ENCODE data around the gene ZMIZ2. TPM values are rescaled to one million over a fixed set of nuclear protein-coding genes. Genes with fewer than 3 reads are reported as not detected.
A peak's percentile ranks its signal among the peaks of the same experiment; 100 is the strongest.
"Not testable (repeated sequence)": the region's sequence is repeated elsewhere in the genome, so short reads cannot be mapped to it uniquely, and the experiment has no call there.

The ZMIZ2 gene, protein sequence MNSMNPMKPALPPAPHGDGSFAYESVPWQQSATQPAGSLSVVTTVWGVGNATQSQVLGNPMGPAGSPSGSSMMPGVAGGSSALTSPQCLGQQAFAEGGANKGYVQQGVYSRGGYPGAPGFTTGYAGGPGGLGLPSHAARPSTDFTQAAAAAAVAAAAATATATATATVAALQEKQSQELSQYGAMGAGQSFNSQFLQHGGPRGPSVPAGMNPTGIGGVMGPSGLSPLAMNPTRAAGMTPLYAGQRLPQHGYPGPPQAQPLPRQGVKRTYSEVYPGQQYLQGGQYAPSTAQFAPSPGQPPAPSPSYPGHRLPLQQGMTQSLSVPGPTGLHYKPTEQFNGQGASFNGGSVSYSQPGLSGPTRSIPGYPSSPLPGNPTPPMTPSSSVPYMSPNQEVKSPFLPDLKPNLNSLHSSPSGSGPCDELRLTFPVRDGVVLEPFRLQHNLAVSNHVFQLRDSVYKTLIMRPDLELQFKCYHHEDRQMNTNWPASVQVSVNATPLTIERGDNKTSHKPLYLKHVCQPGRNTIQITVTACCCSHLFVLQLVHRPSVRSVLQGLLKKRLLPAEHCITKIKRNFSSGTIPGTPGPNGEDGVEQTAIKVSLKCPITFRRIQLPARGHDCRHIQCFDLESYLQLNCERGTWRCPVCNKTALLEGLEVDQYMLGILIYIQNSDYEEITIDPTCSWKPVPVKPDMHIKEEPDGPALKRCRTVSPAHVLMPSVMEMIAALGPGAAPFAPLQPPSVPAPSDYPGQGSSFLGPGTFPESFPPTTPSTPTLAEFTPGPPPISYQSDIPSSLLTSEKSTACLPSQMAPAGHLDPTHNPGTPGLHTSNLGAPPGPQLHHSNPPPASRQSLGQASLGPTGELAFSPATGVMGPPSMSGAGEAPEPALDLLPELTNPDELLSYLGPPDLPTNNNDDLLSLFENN
- 11.8 TPM for total RNA-seq

DNA sequence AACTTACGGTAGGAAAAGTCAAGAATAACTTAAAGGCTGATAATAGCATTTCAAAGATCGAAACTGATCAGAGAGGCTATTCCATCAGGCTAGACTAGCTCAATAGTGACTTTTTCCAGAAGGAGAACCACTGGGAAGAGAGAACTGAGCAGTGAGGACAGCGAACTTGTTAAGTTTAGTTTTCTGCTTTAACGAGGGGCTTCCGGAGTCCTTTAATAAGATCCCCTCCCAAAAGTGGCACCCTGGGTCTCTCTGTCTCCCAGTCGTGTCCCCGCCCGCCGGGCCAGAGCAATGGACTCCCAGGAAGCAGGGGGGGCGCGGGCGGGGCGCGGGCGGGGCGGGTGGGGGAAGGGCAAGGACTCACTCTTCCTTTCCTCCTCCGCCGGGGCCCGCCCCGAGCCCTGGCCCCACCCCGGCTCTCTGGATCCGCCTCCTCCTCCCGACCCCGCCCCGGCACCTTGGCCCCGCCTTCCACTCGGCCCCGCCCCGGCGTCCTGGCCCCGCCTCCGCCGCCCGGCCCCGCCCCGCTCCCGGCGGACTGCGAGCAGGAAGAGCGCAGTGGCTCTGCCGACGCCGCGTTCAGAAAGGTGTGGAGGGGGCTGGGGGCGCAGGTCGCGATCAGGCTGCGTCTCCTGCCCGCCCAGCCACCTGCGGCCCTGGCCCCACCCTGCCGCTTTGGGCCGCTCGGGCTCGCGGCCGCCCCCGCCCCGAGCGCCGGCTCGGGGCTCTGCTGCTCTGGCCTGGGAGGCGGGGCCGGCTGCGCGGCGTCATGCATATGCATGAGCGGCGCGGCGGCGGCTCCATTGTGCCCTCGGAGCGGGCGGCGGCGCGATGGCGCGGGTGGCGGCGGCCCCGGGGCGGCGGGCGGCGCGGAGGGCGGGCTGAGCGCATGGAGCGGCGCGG, at the start of gene ZMIZ2:
Gene ZMIZ2, plus strand, starts transcription at position 803 of the 903 bp plus-strand sequence. CDS start 7,403 bp downstream, outside the sequence.
- DNase-seq: peak; percentile 88

DNA sequence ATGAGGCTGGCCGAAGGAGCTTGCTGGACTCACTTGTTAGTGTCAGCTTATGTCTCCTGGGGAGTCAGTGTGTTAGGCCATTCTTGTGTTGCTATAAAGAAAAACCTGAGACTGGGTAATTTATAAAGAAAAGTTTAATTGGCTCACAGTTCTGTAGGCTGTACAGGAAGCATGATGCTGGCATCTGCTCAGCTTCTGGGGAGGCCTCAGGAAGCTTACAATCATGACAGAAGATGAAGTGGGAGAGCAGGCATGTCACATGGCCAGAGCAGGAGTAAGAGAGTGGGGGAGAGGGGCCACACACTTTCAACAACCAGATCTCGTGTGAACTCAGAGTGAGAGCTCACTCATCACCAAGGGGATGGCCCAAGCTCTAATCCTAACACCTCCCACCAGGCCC, 49.0 kb upstream of the ZMIZ2 start:
- DNase-seq: not testable (repeated sequence)

DNA sequence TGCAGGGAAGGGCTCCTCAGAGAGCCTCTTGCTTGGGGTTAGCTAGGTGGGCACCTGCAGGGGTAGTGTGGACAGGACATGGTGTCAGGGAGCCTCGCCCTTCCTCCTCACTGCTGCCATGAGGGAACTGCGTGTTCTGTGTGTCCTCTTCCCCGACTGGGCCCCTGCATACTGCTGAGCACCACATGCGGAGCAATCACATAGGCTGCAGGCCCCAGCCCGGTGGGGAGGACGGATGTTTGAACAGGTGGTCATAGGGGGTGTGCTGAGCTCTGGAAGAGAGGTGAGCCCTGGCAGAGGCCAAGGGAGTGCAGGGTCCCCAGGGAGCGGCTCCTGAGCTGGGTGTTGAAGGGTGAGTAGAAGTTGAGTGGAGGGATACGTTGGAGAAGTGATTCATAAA, 48.3 kb upstream of the ZMIZ2 start:
- no peak for DNase-seq

DNA sequence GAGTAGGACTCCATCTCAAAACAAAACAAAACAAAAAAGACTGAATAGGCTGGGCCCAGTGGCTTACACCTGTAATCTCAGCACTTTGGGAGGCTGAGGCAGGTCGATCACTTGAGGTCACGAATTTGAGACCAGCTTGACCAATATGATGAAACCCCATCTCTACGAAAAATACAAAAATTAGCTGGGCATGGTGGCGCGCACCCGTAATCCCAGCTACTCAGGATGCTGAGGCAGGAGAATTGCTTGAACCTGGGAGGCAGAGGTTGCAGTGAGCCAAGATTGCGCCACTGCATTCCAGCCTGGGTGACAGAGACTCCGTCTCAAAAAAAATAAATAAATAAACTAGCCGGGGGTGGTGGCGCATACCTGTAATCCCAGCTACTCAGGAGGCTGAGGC, 45.3 kb upstream of the ZMIZ2 start:
- not testable (repeated sequence) for DNase-seq

DNA sequence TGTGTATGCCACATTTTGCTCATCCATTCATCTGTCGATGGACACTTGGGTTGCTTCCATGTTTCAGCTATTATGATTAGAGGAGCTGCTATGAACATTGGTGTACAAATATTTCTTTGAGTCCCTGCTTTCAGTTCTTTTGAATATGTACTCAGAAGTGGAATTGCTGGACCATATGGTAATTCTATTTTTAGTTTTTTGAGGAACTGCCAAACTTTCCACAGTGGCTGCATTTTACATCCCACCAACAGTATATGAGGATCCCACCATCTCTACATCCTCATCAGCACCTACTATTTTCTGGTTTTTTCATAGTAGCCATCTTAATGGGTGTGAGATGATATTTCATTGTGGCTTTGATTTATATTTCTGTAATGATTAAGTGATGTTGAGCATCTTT, 44.7 kb upstream of the ZMIZ2 start:
- no peak for DNase-seq

DNA sequence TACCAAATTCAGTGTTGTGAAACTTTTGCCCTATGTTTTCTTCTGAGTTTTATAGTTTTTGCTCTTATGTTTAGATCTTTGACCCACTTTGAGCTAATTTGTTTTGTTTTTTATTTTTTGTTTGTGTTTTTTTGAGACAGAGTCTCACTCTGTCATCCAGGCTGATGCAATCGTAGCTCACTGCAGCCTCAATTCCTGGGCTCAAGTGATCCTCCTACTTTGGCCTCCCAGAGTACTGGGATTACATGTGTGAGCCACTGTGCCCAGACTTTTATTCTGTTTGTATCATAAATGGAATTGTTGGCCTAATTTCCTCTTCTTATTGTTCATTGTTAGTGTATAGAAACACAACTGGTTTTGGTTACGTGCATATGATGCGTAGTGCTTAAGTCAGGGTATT, 43.2 kb upstream of the ZMIZ2 start:
- no peak for DNase-seq

DNA sequence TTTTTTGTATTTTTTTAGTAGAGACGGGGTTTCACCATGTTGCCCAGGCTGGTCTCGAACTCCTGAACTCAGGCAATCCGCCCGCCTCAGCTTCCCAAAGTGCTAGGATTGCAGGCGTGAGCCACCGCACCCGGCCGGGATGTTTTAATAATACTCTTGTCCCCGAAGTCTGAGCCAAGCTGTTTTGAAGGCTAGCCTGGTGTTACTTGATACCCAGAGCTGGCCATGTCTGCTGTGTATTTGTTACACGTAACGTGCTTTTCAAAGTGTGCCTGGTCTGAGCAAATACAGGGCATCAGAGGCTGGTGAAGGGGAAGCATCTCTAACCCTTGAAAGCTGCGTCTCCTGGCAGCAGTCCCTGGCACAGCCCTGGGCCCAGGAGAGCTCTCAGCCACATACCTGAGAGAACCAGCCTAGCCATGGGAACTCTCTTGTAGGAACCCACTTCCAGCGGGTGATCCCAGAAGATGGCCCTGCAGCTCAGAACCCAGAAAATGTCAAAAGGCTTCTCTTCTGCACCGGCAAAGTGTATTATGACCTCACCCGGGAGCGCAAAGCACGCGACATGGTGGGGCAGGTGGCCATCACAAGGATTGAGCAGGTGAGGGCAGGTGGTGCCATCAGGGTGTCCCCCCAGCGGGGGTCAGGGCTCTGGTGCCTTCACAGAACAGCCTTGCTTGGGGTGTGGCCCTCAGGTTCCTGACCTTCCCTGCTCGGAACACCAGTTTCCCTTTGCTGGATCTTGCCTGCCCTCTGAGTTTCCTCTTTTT, 41.7 kb upstream of the ZMIZ2 start:
- no peak for DNase-seq

DNA sequence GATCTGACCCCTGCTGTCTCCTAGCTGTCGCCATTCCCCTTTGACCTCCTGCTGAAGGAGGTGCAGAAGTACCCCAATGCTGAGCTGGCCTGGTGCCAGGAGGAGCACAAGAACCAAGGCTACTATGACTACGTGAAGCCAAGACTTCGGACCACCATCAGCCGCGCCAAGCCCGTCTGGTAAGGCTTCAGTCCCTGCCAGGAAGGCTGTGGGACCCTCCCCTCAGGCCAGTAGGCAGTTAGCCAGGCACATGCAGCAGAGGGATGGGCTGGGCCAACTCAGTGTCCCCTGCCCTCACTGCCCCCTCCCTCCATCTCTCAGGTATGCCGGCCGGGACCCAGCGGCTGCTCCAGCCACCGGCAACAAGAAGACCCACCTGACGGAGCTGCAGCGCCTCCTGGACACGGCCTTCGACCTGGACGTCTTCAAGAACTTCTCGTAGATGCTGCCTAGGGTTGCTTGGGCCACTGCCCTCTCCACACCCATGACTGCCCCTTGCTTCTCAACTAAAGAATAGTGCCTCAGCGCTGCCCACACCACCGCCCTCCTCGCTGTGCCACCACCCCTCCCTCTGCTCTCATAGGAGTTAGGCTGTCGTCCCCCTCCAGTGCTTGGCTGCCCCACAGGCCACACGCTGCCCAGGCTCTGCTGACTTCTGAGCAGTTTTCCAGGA, 41.0 kb upstream of the ZMIZ2 start:
- DNase-seq: no peak

DNA sequence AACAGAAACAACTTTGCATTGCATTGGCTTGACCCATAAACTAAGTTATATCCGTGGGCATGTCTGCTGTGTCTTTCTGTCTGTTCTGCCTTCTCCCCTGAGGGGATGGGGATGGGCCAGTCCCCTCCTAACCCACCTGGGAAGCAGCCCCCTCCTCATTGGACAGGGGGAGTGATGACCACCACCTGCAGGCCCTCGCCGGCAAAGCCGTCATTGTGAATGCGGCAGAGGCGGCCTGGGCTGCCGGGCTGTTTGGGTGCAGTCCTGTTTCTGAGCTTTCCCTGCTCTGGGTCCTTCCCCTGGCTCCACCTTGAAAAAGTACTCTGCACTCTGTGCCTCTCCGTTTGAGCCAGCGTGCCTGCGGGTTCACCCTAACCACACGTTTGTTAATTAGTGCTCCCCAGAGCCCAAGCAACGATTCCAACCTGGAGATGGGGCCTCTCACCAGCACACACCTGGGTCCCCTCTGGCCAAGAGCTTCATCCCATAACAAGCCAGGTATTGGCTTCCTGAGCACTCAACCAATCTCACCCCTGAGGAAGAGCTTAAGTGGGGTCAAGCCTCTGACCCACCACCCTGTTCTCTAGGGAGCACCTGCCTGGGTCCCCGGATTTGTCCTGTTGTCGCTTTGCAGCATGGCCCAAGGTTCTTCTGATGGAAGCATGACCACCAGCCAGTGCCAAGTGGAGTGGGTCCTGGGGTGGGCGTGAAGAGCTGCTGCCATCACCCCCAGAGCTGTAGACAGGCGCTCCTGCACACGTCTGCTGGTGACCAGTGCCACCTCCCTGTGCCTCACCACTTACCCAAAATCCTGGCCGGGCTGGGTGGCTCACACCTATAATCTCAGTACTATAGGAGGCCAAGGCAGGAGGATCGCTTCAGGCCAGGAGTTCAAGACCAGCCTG, 39.4 kb upstream of the ZMIZ2 start:
- DNase-seq: no peak

DNA sequence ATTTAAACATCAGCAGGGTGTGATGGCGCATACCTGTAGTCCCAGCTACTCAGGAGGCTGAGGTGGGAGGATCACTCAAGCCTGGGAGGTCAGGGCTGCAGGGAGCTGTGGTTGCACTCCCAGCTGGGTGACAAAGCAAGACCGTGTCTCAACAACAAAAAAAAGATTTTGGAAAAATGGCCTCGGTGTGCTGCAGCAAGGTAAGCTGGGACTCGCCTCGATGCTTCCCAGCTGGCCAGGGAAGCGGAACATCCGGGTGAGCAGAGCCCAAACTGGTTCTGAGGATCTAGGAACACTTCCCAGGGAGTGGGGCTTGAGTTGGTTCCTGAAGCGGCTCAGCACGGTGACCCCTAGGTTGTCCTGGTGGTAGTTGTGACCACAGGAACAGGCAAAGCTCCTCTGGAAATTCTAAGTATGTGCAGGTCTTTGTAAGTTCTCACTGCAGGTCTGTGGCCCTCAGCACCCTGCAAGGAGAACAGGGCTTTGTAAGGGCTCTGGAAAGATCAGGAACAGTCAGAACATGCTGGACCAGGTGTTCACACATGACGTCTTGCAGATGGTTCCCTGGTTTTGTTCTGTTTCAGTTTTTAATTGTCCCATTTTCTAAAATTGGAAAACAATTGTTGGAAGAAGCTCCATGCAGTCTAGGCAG, 38.6 kb upstream of the ZMIZ2 start:
- DNase-seq: no peak

DNA sequence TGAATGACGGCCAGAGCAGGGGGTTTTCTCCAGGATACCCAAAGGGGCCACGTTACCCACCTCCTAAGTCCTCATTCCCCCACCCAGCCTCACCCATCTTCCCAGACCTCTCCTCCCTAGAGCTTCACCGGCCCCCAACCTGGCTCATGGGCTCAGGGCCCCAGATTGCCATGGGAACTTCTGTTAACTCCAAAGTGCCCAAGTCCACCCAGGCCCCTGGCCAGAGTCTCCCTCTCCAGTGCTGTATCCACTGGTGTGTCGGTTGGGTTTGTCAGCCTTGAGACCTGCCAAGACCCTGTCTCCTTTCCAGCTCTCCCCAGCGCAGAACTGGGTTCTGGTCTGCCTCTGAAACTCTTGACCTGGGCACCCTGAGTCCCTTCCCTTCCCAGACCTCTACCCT, 37.1 kb upstream of the ZMIZ2 start:
- no peak for DNase-seq

DNA sequence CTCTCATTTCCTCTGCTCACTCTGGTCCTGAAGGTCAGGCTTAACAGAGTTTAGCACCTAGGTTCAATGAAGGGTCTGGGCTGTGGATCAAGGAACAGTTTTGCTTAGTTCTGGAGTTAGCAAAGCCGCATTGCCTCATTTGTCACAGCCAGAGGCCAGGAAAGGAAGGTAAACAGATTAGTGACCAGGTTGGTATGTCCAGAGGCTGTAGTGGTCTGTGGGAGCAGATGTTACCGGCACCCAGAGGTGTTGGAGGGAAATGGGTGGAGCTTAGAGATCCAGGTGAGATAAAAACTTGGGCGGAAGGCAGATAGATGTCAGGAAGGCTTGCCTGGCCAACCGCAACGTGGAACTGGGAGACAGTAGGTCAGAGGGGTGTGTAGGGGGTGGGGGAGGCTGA, 36.6 kb upstream of the ZMIZ2 start:
- DNase-seq: no peak

DNA sequence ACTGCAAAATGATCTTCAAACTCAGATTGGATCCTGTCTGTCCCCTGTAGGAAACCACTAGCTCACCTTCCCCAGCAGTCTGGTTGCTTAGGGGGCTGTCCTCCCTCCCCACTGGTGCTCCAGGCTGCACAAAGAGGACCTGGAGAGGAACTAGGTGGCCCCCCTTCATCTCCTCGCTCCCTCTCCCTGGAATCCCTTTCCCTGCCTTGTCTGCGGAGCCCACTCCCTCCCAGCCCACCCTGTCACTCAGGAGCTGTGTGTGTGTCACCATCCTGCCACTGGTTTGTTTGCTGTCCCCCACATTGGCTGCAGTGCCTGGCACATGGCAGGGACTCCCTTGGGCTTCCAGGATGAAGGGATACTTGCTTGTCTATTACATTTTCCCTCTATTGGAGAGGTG, 35.5 kb upstream of the ZMIZ2 start:
- no peak for DNase-seq

DNA sequence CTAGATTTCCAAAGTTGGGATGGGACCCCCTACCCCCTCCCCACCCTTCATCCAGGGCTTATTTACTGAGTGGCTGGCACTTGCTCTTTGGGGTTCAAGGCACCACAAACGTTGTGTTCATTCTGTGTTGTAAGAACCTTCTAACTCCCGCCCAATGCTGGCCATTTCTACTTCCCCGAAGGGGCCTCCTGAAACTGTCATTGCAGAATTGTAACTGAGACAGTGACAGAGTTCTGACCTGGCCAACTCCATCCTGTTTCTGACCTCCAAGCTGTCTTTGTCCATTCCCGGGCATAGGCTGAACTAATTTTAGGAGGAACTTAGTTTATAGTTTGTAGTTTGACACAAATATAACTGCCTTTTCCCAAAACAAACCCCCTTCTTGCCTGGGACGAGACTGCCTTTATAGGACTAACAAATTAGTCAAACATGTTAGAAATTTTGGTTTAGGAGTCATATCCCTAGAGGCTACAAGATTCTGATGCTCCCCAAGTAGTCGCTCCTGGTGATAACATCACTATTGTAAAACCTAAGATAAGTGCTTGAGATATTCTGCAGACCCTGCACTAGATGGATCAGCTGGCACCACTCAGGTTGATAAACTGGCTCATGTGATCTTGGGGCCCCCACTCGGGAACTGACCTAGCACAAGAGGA, 34.8 kb upstream of the ZMIZ2 start:
- DNase-seq: no peak

DNA sequence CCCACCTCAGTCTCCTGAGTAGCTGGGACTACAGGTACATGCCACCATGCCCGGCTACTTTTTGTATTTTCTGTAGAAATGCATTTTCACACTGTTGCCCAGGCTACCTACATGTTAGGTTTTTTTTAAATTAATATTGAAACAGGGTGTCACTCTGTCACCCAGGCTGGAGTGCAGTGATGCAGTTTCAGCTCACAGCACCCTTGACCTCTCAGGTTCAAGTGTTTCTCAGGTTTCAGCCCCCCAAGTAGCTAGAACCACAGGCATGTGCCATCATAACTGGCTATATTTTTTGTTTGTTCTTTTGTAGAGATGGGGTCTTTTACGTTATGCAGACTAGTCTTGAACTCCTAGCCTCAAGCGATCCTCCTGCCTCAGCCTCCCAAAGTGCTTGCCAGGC, 32.4 kb upstream of the ZMIZ2 start:
- no peak for DNase-seq

DNA sequence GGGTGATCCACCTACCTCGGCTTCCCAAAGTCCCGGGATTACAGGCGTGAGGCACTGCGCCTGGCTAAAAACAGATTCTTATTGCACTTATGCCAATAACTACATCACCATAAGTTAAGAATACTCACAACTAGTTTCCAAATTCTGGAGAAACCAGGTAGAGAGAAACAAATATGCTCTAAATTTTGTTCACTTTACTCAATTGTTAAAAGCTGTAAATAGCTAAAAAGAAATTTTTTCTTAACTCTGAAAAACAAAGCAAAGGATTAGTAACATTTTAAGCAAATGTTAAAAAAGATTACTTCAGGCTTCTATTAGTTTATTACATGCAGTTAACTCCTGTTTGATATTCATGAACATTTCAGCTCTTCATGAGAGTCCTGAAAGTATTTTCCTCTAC, 28.3 kb upstream of the ZMIZ2 start:
- DNase-seq: no peak

DNA sequence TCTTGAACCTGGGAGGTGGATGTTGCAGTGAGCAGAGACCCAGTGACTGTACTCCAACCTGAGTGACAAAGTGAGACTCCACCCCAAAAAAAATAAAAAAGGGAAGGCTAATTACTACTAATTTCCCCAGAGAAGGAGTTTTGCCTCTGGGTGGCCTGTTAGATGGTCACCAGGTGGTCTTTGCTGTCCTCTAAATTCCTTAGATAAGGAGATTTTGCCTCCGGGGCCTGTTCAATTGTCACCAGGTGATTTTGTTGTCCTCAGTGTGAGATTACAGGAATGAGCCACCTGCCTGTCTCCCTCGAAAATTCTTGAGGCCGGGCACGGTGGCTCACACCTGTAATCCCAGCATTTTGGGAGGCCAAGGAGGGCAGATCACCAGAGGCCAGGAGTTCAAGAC, 24.4 kb upstream of the ZMIZ2 start:
- DNase-seq: no peak

DNA sequence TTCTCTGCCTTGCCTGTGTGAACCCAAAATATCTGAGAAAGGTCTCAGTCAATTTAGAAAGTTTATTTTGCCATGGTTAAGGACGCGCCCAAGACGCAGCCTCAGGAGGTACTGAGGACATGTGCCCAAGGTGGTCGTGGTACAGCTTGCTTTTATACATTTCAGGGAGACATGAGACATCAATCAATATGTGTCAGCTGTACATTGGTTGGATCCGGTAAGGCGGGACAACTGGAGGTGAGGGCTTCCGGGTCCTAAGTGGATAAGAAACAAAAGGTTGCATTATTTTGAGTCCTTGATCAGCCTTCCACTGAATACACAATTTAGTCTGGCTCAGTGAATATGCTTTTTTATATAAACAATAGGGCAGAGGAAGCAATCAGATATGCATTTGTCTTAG, 22.4 kb upstream of the ZMIZ2 start:
- not testable (repeated sequence) for DNase-seq
